ENCODE data around the gene KCNIP4. TPM values are rescaled to one million over a fixed set of nuclear protein-coding genes. Genes with fewer than 3 reads are reported as not detected.

The KCNIP4 gene
- total RNA-seq, 1 donor from 2014 or later: 0.59 TPM

GRCh38 chr4:21380861-21381260, 567.7 kb downstream of the KCNIP4 start:
- H3K4me2 ChIP-seq (ENCODE audit: low read length): no peak overlapping the region
- no peaks in the 10 kb centered on the region for H3K36me3 Mint-ChIP-seq (ENCODE audit: low read depth, unreplicated experiment)
- no peak for TF ChIP-seq EZH2 (IDR thresholded peaks at IDR 0.05; ENCODE audit: insufficient read depth, low read length)
- TF ChIP-seq, protein P1, sequence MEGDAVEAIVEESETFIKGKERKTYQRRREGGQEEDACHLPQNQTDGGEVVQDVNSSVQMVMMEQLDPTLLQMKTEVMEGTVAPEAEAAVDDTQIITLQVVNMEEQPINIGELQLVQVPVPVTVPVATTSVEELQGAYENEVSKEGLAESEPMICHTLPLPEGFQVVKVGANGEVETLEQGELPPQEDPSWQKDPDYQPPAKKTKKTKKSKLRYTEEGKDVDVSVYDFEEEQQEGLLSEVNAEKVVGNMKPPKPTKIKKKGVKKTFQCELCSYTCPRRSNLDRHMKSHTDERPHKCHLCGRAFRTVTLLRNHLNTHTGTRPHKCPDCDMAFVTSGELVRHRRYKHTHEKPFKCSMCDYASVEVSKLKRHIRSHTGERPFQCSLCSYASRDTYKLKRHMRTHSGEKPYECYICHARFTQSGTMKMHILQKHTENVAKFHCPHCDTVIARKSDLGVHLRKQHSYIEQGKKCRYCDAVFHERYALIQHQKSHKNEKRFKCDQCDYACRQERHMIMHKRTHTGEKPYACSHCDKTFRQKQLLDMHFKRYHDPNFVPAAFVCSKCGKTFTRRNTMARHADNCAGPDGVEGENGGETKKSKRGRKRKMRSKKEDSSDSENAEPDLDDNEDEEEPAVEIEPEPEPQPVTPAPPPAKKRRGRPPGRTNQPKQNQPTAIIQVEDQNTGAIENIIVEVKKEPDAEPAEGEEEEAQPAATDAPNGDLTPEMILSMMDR (IDR thresholded peaks at IDR 0.05; ENCODE audit: insufficient read depth, low read depth, low read length): no peak
- H3K27me3 ChIP-seq (ENCODE audit: insufficient read depth, low read length): no peaks in the 10 kb centered on the region
- H3K79me2 ChIP-seq (ENCODE audit: insufficient read depth, low read length): no peaks in the 10 kb centered on the region
- H3K9me3 Mint-ChIP-seq (ENCODE audit: unreplicated experiment): peaks cover 4% of the 10 kb centered on the region
- H2AFZ ChIP-seq (ENCODE audit: low read depth, low read length): no peak overlapping the region
- peaks cover 15% of the 10 kb centered on the region for H3K4me1 Mint-ChIP-seq (ENCODE audit: low read depth, unreplicated experiment)
- H3K4me1 ChIP-seq (ENCODE audit: insufficient read depth, low read length): no peaks in the 10 kb centered on the region
- no peak overlapping the region for H3K27ac Mint-ChIP-seq (ENCODE audit: unreplicated experiment)
- no peak overlapping the region for H3K27ac ChIP-seq (ENCODE audit: low read depth, low read length)
- DNase-seq (ENCODE audit: low read depth): no peak
- H4K20me1 ChIP-seq (ENCODE audit: insufficient read depth, low read length): no peaks in the 10 kb centered on the region
- H3K9ac ChIP-seq (ENCODE audit: low read length): no peak overlapping the region
- no peak overlapping the region for H3K4me3 ChIP-seq (ENCODE audit: insufficient read depth, low read depth, low read length)
- no peaks in the 10 kb centered on the region for H3K36me3 ChIP-seq (ENCODE audit: insufficient read depth, low read length)
- no peaks in the 10 kb centered on the region for H3K27me3 Mint-ChIP-seq (ENCODE audit: low read depth, unreplicated experiment)
- no peak for FAIRE-seq
- H3K9me3 ChIP-seq (ENCODE audit: insufficient read depth, low read depth, low read length): no peaks in the 10 kb centered on the region
- no peak overlapping the region for H3K4me3 Mint-ChIP-seq (ENCODE audit: unreplicated experiment)

GRCh38 chr4:21377046-21377445, 571.5 kb downstream of the KCNIP4 start:
- no peak overlapping the region for H3K4me3 Mint-ChIP-seq (ENCODE audit: unreplicated experiment)

DNA sequence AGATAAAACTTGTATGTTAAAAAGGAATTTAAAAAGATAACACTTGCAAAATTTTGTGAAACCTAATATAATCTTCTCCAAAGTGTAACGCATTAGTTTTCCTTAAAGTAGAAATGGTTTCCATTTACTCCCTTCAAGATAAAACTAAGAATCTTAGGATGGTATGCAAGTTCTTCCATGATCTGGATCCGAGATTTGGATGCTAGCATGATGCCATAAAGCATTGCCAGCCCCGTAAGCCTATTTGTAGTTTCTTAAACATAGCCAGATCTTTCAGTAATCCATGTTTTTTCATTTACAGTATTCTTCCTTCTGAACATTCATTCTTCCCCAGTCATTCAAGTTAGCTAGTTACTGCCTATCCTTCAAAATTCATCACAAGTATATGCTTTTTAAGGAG, 572.4 kb downstream of the KCNIP4 start:
- no peak for FAIRE-seq

More at GRCh38 chr4:21377046-21377445, 571.5 kb downstream of the KCNIP4 start:
- Histone ChIP-seq H4K20me1 (ENCODE audit: insufficient read depth, low read length) (no peaks in the 10 kb centered on the region), H3K27ac (ENCODE audit: low read depth, low read length) (no peak overlapping the region), H3K79me2 (ENCODE audit: insufficient read depth, low read length) (no peaks in the 10 kb centered on the region), H3K9ac (ENCODE audit: low read length) (no peak overlapping the region), H3K4me2 (ENCODE audit: low read length) (no peak overlapping the region), H3K9me3 (ENCODE audit: insufficient read depth, low read depth, low read length) (no peaks in the 10 kb centered on the region), H3K4me3 (ENCODE audit: insufficient read depth, low read depth, low read length) (no peak overlapping the region), H3K36me3 (ENCODE audit: insufficient read depth, low read length) (no peaks in the 10 kb centered on the region), H3K4me1 (ENCODE audit: insufficient read depth, low read length) (no peaks in the 10 kb centered on the region), H3K27me3 (ENCODE audit: insufficient read depth, low read length) (no peaks in the 10 kb centered on the region), H2AFZ (ENCODE audit: low read depth, low read length) (no peak overlapping the region)
- TF ChIP-seq, protein P1 (IDR thresholded peaks at IDR 0.05; ENCODE audit: insufficient read depth, low read depth, low read length): no peak
- no peak for TF ChIP-seq EZH2 (IDR thresholded peaks at IDR 0.05; ENCODE audit: insufficient read depth, low read length)
- H3K27ac Mint-ChIP-seq (ENCODE audit: unreplicated experiment): no peak overlapping the region
- no peaks in the 10 kb centered on the region for H3K36me3 Mint-ChIP-seq (ENCODE audit: low read depth, unreplicated experiment)
- DNase-seq (ENCODE audit: low read depth): no peak
- no peaks in the 10 kb centered on the region for H3K9me3 Mint-ChIP-seq (ENCODE audit: unreplicated experiment)
- H3K27me3 Mint-ChIP-seq (ENCODE audit: low read depth, unreplicated experiment): no peaks in the 10 kb centered on the region
- H3K4me1 Mint-ChIP-seq (ENCODE audit: low read depth, unreplicated experiment): peaks cover 15% of the 10 kb centered on the region
- FAIRE-seq: no peak

More for the DNA sequence above, 572.4 kb downstream of the KCNIP4 start:
- H3K4me3 Mint-ChIP-seq (ENCODE audit: unreplicated experiment): no peak overlapping the region
- Histone ChIP-seq H3K4me3 (ENCODE audit: insufficient read depth, low read depth, low read length) (no peak overlapping the region), H3K9me3 (ENCODE audit: insufficient read depth, low read depth, low read length) (no peaks in the 10 kb centered on the region), H3K36me3 (ENCODE audit: insufficient read depth, low read length) (no peaks in the 10 kb centered on the region), H3K4me1 (ENCODE audit: insufficient read depth, low read length) (no peaks in the 10 kb centered on the region), H3K9ac (ENCODE audit: low read length) (no peak overlapping the region), H4K20me1 (ENCODE audit: insufficient read depth, low read length) (no peaks in the 10 kb centered on the region), H3K4me2 (ENCODE audit: low read length) (no peak overlapping the region), H3K27me3 (ENCODE audit: insufficient read depth, low read length) (no peaks in the 10 kb centered on the region), H2AFZ (ENCODE audit: low read depth, low read length) (no peak overlapping the region), H3K27ac (ENCODE audit: low read depth, low read length) (no peak overlapping the region), H3K79me2 (ENCODE audit: insufficient read depth, low read length) (no peaks in the 10 kb centered on the region)
- TF ChIP-seq, protein P1 (IDR thresholded peaks at IDR 0.05; ENCODE audit: insufficient read depth, low read depth, low read length): no peak
- TF ChIP-seq EZH2 (IDR thresholded peaks at IDR 0.05; ENCODE audit: insufficient read depth, low read length): no peak
- H3K36me3 Mint-ChIP-seq (ENCODE audit: low read depth, unreplicated experiment): no peaks in the 10 kb centered on the region
- peaks cover 12% of the 10 kb centered on the region for H3K4me1 Mint-ChIP-seq (ENCODE audit: low read depth, unreplicated experiment)
- no peak overlapping the region for H3K27ac Mint-ChIP-seq (ENCODE audit: unreplicated experiment)
- DNase-seq (ENCODE audit: low read depth): no peak
- no peaks in the 10 kb centered on the region for H3K9me3 Mint-ChIP-seq (ENCODE audit: unreplicated experiment)
- no peaks in the 10 kb centered on the region for H3K27me3 Mint-ChIP-seq (ENCODE audit: low read depth, unreplicated experiment)
